T-helper 1 cell (primary cell): ENCODE measurements around the gene AGXT2.
A peak's percentile ranks its signal among the peaks of the same experiment; 100 is the strongest.

Experiments used
- DNase-seq, 5 donors: peaks; one replicate each; pipeline ENCODE4 v3.0.0-alpha.2; 2012 to 2020
- total RNA-seq, 4 donors: gene quantifications; one replicate each; lab custom pipeline; 2026; lab: John Stamatoyannopoulos, UW

AGXT2 gene, protein sequence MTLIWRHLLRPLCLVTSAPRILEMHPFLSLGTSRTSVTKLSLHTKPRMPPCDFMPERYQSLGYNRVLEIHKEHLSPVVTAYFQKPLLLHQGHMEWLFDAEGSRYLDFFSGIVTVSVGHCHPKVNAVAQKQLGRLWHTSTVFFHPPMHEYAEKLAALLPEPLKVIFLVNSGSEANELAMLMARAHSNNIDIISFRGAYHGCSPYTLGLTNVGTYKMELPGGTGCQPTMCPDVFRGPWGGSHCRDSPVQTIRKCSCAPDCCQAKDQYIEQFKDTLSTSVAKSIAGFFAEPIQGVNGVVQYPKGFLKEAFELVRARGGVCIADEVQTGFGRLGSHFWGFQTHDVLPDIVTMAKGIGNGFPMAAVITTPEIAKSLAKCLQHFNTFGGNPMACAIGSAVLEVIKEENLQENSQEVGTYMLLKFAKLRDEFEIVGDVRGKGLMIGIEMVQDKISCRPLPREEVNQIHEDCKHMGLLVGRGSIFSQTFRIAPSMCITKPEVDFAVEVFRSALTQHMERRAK
- total RNA-seq: 0 reads per million in 4 donors

DNA sequence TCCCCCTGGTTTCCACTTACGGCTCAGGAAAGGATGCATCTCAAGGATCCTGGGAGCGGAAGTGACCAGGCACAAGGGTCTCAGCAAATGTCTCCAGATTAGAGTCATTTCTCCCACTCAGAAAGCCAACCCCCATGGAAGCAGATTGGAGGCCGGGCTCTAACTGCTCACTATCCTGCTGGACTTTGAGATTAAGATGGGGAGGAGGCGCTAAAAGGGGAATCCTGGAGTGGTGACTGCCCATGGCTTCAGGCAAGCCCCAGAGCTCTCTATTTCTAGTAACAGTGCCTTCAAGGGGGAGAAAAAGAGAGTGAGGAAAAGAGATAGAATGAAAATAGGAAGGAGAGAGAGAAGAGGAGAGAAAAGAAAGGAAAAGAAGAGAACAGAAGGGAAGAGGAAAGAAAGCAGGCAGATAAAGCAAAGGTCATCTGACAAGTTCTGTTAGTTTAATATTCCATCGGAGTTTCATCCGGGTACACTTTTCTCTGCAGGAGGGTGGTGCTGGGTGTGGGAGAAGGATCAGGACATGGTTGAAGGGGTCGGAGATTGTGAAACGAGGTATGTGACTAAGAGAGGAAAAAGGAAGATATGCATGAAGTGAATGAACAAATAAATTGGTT is at the start of gene AGXT2:
TSS of gene AGXT2 (minus strand) at position 165 of the 620 bp plus-strand sequence. CDS start at position 108, 57 bp downstream.
- DNase-seq: no peak

DNA sequence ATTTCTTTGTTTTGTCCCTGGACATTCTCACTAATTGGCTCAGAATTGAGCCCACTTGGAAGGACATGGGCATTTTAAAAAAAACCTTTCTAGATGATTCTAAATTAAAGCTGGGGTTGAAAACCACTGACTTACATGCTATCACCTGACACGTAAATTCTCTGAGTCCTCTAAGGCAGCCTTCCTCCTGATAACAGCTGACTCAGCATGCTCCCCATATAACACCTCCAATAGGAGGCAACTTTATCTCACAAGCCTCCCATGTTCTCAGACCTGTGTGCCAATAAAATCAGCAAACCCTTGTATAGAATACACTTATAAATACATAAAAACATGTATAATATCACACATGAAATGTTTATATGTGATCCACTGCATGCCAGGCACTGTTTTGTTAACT is 49.2 kb upstream of the AGXT2 start:
- no peak for DNase-seq

DNA sequence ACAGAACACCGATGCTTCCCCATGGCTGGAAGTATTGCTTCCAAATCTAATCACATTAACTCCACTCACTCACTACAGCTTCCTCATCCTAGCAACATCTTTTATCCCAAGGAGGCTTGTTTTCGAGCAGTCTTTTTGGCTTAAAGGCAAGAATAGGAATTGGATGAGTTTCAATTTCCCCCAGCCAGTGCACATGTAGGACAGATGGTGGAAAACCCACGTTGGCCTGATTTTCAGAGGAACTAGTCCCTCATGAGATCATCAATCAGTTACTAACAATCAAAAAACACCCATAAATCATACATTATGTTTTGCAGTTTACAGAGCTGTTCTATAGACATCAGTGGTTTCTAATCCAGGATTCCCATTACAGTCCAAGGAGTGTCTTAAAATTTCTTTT is 48.5 kb upstream of the AGXT2 start:
- DNase-seq: no peak

DNA sequence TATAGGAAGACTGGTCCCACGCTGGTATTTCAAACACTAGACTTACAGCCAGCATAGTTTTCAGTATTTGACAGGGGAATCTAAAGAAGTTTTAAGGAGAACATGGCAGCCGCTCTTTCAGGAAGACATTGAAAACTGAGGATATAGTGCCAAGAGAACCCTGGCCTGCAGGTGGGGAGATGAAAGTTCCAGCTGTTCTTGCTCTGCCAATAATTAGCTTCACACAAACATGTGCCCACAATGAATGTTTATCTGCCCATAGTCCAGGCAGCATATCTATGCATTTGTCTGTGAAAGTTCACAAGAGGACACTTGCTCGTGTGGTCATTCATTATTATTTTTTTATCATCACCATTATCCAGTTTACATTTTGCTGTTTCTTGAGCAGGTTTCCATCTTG is 47.6 kb upstream of the AGXT2 start:
- DNase-seq: no peak

DNA sequence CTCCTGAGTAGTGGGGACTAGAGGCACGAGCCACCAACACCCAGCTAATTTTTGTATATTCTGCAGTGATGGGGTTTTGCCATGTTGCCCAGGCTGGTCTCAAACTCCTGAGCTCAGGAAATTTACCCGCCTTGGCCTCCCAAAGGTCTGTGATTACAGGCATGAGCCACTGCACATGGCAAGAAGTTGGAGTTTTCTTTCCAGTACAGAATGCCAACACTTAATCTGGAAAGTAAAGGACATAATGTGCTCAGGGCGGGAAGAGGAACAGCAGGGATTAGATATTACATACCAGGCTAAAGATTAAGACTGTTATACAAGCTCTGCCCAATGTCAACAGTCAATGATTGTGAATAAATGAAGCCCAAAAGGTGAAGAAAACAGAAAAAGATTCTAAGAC is 47.2 kb upstream of the AGXT2 start:
- no peak for DNase-seq

DNA sequence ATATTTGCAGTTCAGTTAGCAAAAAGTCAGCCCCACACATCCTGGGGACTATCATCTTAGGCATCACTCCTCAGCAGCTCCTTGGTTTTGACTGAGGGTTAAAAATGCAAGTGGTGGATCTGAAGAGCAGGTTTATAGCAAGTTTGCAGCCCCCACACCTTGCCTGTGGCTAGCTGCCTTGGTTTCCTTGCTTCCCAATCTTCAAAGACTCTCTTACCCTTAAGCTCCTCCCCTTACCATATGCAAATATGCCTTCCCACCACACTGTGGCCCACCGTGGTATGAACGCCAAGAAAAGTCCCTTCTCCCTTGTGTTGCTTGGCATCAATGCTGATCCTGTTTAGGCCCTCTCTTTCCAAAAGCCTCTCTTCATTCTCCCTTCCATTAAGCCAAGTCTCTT is 45.0 kb upstream of the AGXT2 start:
- DNase-seq: no peak

DNA sequence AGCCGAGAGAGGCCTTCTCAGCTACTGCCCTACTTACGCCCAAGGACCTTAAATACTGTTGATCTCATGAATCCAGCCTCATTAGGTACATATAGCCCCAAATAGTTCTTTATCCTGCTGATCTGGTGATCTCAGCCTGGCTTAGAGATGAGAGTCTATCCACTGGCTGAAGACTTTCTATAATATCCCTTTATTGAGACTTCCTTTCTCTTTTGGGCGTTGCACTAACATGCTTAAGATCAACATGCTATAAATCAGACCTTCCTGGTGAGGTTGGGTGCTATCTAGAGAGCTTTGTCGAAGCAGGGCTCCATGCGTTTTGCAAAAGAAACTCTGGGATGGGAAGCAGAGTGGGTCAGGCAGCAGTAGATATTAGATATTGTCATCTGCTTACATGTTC is 44.0 kb upstream of the AGXT2 start:
- DNase-seq: no peak

DNA sequence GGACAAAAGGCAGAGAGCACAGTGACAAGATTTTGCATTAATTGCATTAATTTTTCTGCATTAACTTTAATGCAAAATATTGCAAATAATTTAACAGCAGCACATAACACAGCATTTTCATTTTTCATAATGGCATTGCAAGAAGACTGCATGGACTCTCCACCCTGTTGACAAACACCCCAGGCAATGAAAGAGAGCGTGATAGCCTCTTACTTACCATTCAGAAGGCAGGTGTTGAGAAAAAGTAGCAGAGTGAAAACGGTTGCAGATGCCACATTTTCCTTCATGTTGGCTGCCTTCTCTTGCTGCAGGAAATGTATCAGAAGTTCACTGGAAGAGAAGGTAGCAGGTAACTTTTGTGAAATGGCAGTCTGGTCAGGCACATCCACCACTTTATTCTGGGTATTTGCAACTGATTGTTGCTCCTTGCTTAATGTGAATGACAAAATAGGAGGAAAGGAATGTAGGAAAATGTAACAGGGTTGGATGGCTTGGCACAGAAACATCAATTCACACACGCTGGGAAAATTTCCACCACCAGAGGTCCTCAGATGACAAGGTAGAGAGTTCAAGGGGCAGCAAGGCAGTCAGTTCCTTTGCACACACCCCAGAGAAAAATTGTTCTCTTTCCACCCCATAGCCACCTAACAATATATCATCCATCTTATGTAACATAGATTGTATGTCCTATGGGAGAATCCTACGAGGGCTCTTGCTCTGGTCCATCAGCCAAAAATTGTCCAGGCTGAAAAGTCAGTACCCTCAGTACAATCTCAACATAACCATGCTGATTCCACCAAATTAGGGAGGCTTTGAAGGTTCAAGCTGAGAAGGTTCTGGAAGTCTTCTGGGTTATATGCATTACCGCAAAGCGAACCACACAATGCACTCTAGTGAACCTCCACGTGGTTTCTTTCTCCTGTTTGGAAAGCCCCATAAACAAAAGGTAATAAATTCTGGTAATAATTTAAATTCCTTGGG is 41.9 kb upstream of the AGXT2 start:
- DNase-seq: peak in 4 of 5 donors; percentile 14 to 40 (median 28)

DNA sequence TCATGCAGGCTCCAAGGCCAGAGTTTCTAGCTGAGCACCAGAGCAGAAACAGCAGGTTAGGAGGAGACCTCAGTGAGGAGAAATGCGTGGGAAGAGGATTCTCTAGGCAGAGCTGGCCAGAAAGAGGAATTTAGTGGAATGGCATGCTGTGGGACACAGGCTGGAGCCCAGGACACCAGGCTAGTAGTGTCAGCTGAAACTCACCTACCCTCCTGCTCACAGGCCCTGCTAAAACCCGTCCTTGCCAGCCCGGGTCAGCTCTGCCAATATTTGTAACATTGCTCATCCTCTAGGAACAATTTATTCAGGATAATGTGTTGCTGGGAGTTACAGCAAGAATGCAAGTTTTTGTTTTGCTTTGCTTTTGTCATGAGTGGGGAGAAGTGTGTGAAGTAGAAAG is 40.2 kb upstream of the AGXT2 start:
- DNase-seq: no peak

DNA sequence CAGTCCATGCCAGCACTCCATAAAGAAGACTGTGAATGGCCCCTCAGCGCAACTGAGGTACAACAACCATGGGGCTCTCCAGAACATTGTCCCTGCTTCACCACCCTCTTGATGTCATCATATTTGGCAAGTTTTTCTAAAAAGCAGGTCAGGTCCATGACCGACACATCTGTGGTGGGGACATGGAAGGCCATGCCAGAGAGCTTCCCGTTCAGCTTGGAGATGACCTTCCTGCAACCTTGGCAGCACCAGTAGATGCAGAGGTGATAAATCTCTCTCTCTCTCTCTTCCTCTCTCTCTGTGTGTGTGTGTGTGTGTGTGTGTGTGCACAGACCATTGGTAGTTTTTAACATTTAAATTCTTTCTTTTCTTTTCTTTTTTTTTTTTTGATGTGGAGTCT is 35.4 kb upstream of the AGXT2 start:
- no peak for DNase-seq

DNA sequence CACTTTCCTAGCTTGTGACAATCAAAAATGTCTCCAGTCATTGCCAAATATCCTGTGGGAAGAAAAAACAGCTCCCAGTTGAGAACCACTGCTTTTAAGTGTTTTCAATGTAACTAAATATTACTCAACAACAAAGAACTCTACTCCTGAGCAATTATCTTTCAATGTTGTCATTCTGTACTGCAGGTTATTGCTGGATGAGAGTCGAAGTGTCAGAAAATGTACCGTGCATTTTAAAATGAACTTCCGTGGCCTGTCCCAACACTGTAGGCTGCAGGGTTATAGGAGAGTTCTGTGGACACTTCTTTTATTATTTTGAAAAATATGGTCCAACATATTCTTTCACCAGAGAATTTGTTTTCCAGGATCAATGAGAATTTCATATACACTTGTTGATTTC is 34.8 kb upstream of the AGXT2 start:
- no peak for DNase-seq

DNA sequence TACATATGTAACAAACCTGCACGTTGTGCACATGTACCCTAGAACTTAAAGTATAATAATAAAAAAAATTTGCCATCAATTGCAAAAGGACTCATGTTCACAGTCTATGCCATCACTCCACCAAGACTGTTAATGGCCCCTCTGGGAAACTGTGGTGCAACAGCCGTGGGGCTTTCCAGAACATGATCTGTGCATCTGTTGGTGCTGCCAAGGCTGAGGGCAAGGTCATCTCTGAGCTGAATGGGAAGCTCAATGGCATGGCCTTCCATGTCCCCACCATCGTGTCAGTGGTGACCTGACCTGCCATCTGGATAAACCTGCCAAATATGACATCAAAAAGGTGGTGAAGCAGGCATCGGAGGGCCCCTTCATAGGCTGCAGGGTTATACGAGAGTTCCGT is 33.4 kb upstream of the AGXT2 start:
- DNase-seq: no peak

DNA sequence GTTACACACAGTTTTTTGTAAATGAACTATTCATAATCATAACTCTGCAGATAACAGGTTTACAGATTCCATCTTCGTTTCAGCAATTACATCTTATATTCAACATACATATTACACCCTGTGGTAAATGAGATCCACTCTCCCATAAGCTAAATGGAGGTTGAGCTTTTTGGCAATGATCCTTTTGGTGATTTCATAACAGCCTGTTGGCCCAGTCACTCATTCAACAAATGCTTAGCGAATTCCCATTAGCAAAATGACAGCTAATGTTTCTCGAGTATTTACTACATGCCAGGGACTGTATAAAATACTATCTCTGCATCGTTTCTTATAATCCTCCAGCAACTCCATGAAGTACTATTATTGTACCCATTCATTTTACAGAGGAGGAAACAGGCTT is 25.4 kb upstream of the AGXT2 start:
- no peak for DNase-seq

DNA sequence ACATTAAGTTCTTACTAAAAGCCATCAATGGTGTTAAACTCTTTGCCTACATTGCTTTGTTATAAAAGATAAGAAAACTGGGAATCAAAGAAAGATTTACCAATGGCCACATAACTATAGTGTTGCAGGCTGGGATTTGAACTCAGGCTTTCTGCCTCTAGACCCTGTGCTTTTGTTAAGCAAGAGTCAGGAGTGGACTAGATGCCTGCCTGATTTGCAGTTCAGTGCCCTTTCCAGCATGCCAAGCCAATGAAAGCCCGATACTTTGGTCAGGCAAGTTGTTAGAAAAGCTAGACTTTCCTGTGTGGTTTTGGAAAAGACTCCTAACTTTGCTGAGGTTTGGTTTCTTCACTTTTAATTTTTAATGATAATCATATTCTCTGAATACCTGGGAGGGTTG is 21.4 kb upstream of the AGXT2 start:
- no peak for DNase-seq

DNA sequence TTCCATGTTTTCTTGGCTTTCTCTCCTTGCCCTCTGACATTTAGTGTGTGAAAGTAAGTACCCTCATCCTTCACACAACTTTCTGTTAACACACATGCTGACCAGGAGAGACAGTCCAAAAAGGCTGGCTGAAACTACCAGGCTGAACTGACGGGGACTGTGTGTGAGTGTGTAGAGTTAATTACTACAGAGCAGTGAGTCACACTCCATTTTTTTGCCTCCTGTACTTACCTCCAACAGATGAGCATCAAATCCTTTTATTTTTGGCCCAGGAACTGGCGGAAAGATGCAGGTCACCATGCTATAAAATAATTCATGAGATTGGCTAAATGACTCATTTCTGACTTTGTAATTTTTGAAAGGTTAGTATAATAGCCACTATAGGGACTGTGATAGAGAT is 20.2 kb upstream of the AGXT2 start:
- DNase-seq: no peak

DNA sequence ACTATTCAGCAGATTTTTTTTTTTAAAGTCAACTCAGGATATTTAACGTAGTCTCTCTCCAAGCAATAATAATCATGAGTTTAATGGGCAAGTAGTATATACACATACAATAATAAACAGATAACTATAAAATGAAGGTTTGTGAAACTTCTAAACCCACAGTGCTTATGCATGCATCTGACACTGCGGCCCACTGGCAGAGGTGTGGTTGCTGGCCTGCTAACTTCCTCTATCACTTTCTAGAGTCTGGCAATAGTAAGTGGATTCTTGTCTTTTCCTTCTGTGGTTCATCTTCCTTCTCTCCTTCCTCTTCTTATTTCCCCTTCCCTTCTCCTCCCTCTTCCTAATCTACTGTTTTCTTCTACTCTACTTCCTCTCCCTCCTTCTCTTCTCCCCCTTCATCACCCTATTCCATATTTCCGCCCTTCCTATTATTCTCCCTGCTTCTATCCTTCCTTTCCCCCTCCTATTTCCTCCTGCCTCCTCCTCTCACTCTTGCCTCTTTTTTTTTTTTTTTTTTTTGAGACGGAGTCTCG is 18.6 kb upstream of the AGXT2 start:
- no peak for DNase-seq

DNA sequence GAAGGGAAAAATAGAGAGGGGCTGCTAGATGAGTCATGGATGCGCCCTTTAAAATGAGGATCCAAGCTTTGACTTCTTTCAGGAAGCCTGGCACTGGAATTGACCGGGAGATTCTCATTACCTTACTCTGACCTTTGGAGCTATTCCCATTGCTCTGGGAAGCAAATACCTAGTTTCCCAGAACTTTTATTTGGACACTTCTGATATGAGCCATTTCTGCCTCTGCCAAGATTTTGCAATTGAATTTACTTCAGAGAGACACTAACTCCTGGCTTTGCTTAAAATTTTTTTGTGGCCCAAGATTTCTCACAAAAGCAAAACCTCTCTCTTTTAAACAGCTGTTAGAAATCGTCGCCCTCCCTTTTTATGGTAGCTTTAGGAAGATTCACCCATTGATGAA is 15.7 kb upstream of the AGXT2 start:
- no peak for DNase-seq

DNA sequence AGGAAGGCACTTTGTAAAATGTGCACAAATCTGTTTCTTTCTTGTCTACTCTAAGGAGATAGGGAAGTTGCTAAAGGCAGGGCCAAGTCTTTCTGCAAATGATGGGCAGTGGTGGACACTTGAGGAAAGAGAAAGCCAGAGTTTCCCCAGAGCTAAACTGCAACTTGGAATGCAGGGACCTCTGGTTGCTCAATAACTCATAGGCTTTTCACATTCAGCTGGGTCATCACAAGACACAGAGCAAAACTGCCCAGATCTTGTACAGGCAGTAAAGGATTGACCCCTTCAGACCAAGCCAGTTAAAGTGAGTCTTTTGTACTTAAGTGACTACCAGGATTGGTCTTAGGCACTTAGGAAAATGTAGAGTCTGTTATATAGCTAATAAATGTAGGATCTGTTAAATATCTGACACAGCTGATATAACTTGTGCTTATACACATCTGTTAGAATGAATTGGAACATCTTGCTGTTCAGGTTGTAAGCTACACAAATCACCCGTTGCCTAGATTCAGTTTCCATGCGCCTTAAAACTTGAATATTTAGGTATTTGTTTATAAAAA is 13.5 kb upstream of the AGXT2 start:
- no peak for DNase-seq

DNA sequence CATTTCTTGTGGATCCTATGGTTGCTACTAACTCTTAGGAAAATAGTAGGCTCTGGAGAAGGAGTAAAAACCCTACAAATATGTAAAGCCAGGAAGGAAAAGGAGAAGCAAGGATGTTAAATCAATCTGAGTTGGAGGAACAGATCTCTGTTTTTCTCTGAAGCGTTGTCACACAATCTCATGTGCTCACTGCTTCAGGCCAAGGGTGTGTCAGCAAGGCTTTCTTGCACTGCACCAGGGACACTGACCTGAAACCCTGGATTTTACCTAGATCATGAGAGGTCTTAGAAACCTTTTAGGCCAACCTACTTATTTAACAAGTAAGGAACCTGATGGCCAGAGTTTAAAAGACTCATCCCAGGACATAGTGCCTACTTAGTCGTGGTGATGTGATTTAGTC is 12.5 kb upstream of the AGXT2 start:
- no peak for DNase-seq

DNA sequence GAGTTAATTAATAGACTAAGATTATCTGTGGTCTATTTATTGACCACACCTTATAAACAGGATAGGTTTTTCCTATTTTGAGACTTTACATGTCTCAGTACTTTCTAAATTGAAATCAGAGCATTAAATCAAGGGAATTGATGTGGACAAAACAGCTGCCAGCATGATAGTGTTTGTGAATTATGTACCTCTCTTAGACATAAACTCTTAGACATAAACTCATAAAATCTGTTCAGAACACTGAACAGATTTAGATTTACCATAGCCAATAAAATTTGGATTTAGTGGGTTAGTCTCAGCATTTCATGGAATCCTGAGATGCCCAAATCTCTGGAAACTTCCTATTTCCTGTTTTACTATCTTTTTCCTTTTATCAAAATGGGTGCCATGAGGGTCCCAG is 11.5 kb upstream of the AGXT2 start:
- no peak for DNase-seq

DNA sequence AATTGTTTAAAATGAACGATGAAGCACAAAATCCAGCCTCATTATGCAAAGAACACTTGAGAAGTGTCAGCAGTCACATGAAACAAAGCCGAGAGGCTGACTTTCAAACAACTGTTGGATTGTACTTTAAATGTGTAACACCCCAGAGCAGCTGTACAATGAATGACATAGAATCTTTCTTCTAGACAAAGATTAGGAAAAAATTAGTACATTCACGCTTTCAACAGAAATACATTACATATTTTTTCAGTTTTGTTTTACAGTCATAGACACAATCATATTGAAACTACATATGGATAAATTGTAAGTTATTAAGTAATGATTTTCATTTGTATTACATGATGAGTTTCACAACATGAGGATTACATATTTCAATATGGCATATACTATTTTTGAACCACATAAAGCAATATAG is 10.6 kb upstream of the AGXT2 start:
- DNase-seq: peak in 1 of 5 donors; percentile 4

DNA sequence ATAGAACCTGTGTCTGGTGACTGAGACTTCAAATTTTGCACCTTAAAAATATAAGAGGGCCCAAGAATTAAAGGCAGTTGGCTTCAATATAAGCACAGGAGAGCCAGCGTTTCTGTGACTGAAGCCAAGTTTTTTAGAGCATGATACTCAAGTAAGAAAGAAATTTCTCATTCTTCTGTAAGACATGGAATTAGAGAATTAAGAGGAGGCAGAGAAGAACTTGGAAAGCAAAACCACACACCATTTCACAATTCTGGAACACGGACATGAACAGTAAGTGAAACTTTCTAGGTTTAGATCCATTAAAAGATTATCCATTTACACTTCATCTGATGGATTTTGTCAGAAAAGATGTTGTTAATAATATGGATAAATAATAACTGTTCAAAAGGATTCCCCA is 8.9 kb upstream of the AGXT2 start:
- no peak for DNase-seq
